ENCODE data around the gene ATG16L1. TPM values are rescaled to one million over a fixed set of nuclear protein-coding genes. Genes with fewer than 3 reads are reported as not detected.

Gene ATG16L1
- total and polyA plus RNA-seq, 2 experiments from 2014 or later, result 15.3 to 37.9 TPM

- TF ChIP-seq REST (IDR thresholded peaks at IDR 0.05; ENCODE audit: unreplicated experiment), result no peak
These were observed 44.4 kb downstream of the ATG16L1 start (continued) for GRCh38 chr2:233295891-233296290.

GRCh38 chr2:233297076-233297475, 45.6 kb downstream of the ATG16L1 start:
- no peak for TF ChIP-seq REST (IDR thresholded peaks at IDR 0.05; ENCODE audit: unreplicated experiment)
- Histone ChIP-seq H3K79me2 (replicated peaks; ENCODE audit: insufficient read depth) (no peaks in the 10 kb centered on the region), H3K4me1 (ENCODE audit: insufficient read depth) (no peaks in the 10 kb centered on the region), H3K9me2 (ENCODE audit: insufficient read depth) (0 out of 2 replicates have a peak, but pooled peaks cover 3% of the 10 kb centered on the region), H3K4me3 (no peak overlapping the region), H3K27ac (ENCODE audit: low read depth) (no peak overlapping the region), H2AFZ (no peak overlapping the region), H3F3A (replicated peaks; ENCODE audit: low read depth) (no peaks in the 10 kb centered on the region), H3K36me3 (ENCODE audit: insufficient read depth) (peaks cover 9% of the 10 kb centered on the region), H3K4me2 (no peak overlapping the region), H3K27me3 (ENCODE audit: insufficient read depth) (no peaks in the 10 kb centered on the region), H4K20me1 (replicated peaks; ENCODE audit: insufficient read depth) (no peaks in the 10 kb centered on the region; the same call in 1 of the 2 replicates)
- Mint-ChIP-seq H3K27me3 (ENCODE audit: insufficient read depth, low read depth, poor library complexity) (peaks cover 6% of the 10 kb centered on the region), H3K4me1 (peaks cover 9% of the 10 kb centered on the region; the same call in 2 of the 3 replicates), H3K4me3 (no peak overlapping the region), H3K36me3 (ENCODE audit: low read depth) (peaks cover 42% of the 10 kb centered on the region), H3K27ac (no peak overlapping the region), H3K9me3 (no peaks in the 10 kb centered on the region)
- ATAC-seq (no peak), DNase-seq (ENCODE audit: low spot score) (no peak)

GRCh38 chr2:233300401-233300800, 48.9 kb downstream of the ATG16L1 start:
- Histone ChIP-seq H3K9me2 (ENCODE audit: insufficient read depth) (0 out of 2 replicates have a peak, but pooled peaks cover 3% of the 10 kb centered on the region), H3K79me2 (replicated peaks; ENCODE audit: insufficient read depth) (no peaks in the 10 kb centered on the region), H3K4me1 (ENCODE audit: insufficient read depth) (no peaks in the 10 kb centered on the region), H3K4me2 (no peak overlapping the region), H4K20me1 (replicated peaks; ENCODE audit: insufficient read depth) (no peaks in the 10 kb centered on the region; the same call in 1 of the 2 replicates), H3K27me3 (ENCODE audit: insufficient read depth) (no peaks in the 10 kb centered on the region), H2AFZ (no peak overlapping the region), H3K4me3 (no peak overlapping the region), H3F3A (replicated peaks; ENCODE audit: low read depth) (no peaks in the 10 kb centered on the region), H3K36me3 (ENCODE audit: insufficient read depth) (peaks cover 4% of the 10 kb centered on the region; the same call in 1 of the 2 replicates), H3K27ac (ENCODE audit: low read depth) (no peak overlapping the region)
- H3K27me3 Mint-ChIP-seq (ENCODE audit: insufficient read depth, low read depth, poor library complexity), result peaks cover 3% of the 10 kb centered on the region
- H3K27ac Mint-ChIP-seq, result no peak overlapping the region
- peaks cover 9% of the 10 kb centered on the region; the same call in 2 of the 3 replicates for H3K36me3 Mint-ChIP-seq (ENCODE audit: low read depth)
- no peak for ATAC-seq
- H3K4me1 Mint-ChIP-seq, result peaks cover 9% of the 10 kb centered on the region; the same call in 2 of the 3 replicates
- H3K4me3 Mint-ChIP-seq, result no peak overlapping the region
- no peak for DNase-seq (ENCODE audit: low spot score)
- no peaks in the 10 kb centered on the region for H3K9me3 Mint-ChIP-seq
- TF ChIP-seq ZNF114 (CRISPR knock-in tag; IDR thresholded peaks at IDR 0.05) (no peak), ZNF462 (CRISPR knock-in tag; IDR thresholded peaks at IDR 0.05) (no peak), JUNB (IDR thresholded peaks at IDR 0.05; ENCODE audit: unreplicated experiment) (no peak), EZH2 (IDR thresholded peaks at IDR 0.05; ENCODE audit: low read depth, unreplicated experiment) (no peak), ZNF331 (CRISPR knock-in tag; IDR thresholded peaks at IDR 0.05; ENCODE audit: low read depth) (no peak)
